ENCODE results near the gene SLC41A2.
A peak's percentile ranks its signal among the peaks of the same experiment; 100 is the strongest.

Gene SLC41A2

GRCh38 chr12:104933778-104934177 is 24.3 kb downstream of the SLC41A2 start:
- TF ChIP-seq OVOL3 (tag by site-specific recombination; IDR thresholded peaks at IDR 0.05) = no peak
- TF ChIP-seq ZNF324 (tag by site-specific recombination; IDR thresholded peaks at IDR 0.05) = no peak
- TF ChIP-seq ZNF560 (tag by site-specific recombination; IDR thresholded peaks at IDR 0.05; ENCODE audit: borderline replicate concordance) = no peak
- TF ChIP-seq ZNF350 (tag by site-specific recombination; IDR thresholded peaks at IDR 0.05) = no peak
- TF ChIP-seq ZNF175 (tag by site-specific recombination; IDR thresholded peaks at IDR 0.05) = no peak
- no peak for TF ChIP-seq ZNF423 (tag by site-specific recombination; IDR thresholded peaks at IDR 0.05)
- no peak for TF ChIP-seq ZNF529 (tag by site-specific recombination; IDR thresholded peaks at IDR 0.05; ENCODE audit: insufficient replicate concordance)
- TF ChIP-seq REST (tag by site-specific recombination; IDR thresholded peaks at IDR 0.05) = no peak
- no peak for TF ChIP-seq EGR2 (tag by site-specific recombination; IDR thresholded peaks at IDR 0.05; ENCODE audit: low read depth)
- TF ChIP-seq YY1 (tag by site-specific recombination; IDR thresholded peaks at IDR 0.05) = no peak
- TF ChIP-seq ZNF777 (tag by site-specific recombination; IDR thresholded peaks at IDR 0.05; ENCODE audit: borderline replicate concordance) = no peak
- no peak for TF ChIP-seq ZFP41 (tag by site-specific recombination; IDR thresholded peaks at IDR 0.05; ENCODE audit: borderline replicate concordance)
- TF ChIP-seq ZSCAN5A (tag by site-specific recombination; IDR thresholded peaks at IDR 0.05) = no peak
- TF ChIP-seq ZNF626 (tag by site-specific recombination; IDR thresholded peaks at IDR 0.05) = no peak
- TF ChIP-seq GFI1B (tag by site-specific recombination; IDR thresholded peaks at IDR 0.05) = no peak
- no peak for TF ChIP-seq ZNF292 (tag by site-specific recombination; IDR thresholded peaks at IDR 0.05; ENCODE audit: borderline replicate concordance, low read depth)
- no peak for TF ChIP-seq KLF16 (tag by site-specific recombination; IDR thresholded peaks at IDR 0.05)
- TF ChIP-seq ZNF549 (tag by site-specific recombination; IDR thresholded peaks at IDR 0.05) = no peak
- TF ChIP-seq ZNF433 (tag by site-specific recombination; IDR thresholded peaks at IDR 0.05; ENCODE audit: low read depth) = no peak
- Histone ChIP-seq H3K9me3 (ENCODE audit: control insufficient read depth, insufficient read depth, low read depth, low read length) (no peaks in the 10 kb centered on the region), H3K36me3 (ENCODE audit: control insufficient read depth in 2 of 2, insufficient read depth in 1 of 2, low read length in 2 of 2) (no peaks in the 10 kb centered on the region), H3K4me1 (ENCODE audit: control insufficient read depth, insufficient read depth, low read length) (no peaks in the 10 kb centered on the region; the same call in 1 of the 2 replicates), H3K27ac (ENCODE audit: extremely low read depth, low read depth, low read length) (no peak overlapping the region), H3K4me3 (ENCODE audit: low read depth, low read length) (no peak overlapping the region)
- ChIA-PET CTCF (interaction anchor here (0.6 to 0.9 kb wide), 2 partner anchors 49 to 732 kb away, joined by 3 read pairs; no protein-coding TSS in a partner anchor), POLR2A (interaction anchor here (0.6 kb wide), 1 partner anchor 20 kb away, joined by 3 read pairs; no protein-coding TSS in a partner anchor)

- Histone ChIP-seq H3K9me3 (ENCODE audit: control insufficient read depth, insufficient read depth, low read depth, low read length) (no peaks in the 10 kb centered on the region), H3K36me3 (ENCODE audit: control insufficient read depth in 2 of 2, insufficient read depth in 1 of 2, low read length in 2 of 2) (no peaks in the 10 kb centered on the region), H3K4me3 (ENCODE audit: low read depth, low read length) (no peak overlapping the region), H3K4me1 (ENCODE audit: control insufficient read depth, insufficient read depth, low read length) (no peaks in the 10 kb centered on the region; the same call in 1 of the 2 replicates), H3K27ac (ENCODE audit: extremely low read depth, low read depth, low read length) (no peak overlapping the region)
- TF ChIP-seq ZNF514 (tag by site-specific recombination; IDR thresholded peaks at IDR 0.05) (no peak), FEZF1 (tag by site-specific recombination; IDR thresholded peaks at IDR 0.05) (peak; percentile 44; the same call in 1 of the 2 replicates)
- CTCF ChIA-PET = no interaction called here
- POLR2A ChIA-PET = interaction anchor here (0.6 kb wide), 1 partner anchor 20 kb away, joined by 3 read pairs; no protein-coding TSS in a partner anchor
These were observed 25.0 kb downstream of the SLC41A2 start for GRCh38 chr12:104933128-104933527.

All from HEK293 (cell line).